Measurements from ENCODE around the gene SLFNL1. TPM values are rescaled to one million over a fixed set of nuclear protein-coding genes. Genes with fewer than 3 reads are reported as not detected.

Gene SLFNL1
- total RNA-seq, 1 experiment from 2014 or later: 0.18 TPM

DNA sequence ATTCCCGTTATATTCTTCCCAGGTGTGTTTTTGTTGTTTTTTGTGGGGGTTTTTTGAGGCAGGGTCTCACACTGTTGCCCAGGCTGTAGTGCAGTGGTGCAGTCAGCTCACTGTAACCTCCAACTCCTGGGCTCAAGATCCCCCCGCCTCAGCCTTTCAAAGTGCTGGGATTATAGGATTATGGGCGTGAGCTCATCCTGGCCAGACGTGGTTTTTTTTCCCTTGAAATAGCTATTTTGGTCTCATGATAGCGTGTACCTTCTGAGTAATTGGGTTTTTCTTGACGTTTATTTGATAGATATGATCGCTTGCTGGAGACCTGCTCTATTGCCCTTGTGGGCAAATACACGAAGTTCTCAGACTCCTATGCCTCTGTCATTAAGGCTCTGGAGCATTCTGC is 24.4 kb downstream of the SLFNL1 start:
- Histone ChIP-seq H3K4me1 (no peaks in the 10 kb centered on the region), H3K27me3 (replicated peaks; ENCODE audit: control insufficient read depth, insufficient read depth, low read length) (no peaks in the 10 kb centered on the region), H3K36me3 (ENCODE audit: control insufficient read depth, insufficient read depth, low read length) (no peaks in the 10 kb centered on the region), H3K4me3 (ENCODE audit: low read depth, low read length) (no peak overlapping the region), H3K9me3 (no peaks in the 10 kb centered on the region)
- Mint-ChIP-seq H3K4me1 (ENCODE audit: low read depth, unreplicated experiment) (no peaks in the 10 kb centered on the region), H3K27me3 (ENCODE audit: insufficient read depth, unreplicated experiment) (no peaks in the 10 kb centered on the region), H3K4me3 (ENCODE audit: unreplicated experiment) (no peak overlapping the region), H3K27ac (ENCODE audit: unreplicated experiment) (no peak overlapping the region), H3K36me3 (ENCODE audit: insufficient read depth, unreplicated experiment) (peaks cover 100% of the 10 kb centered on the region), H3K9me3 (ENCODE audit: unreplicated experiment) (no peaks in the 10 kb centered on the region)
- intact Hi-C loops (cut with micrococcal nuclease; ENCODE audit: unreplicated experiment): no loop called here
- no peak for TF ChIP-seq CTCF (IDR thresholded peaks at IDR 0.05; ENCODE audit: insufficient read depth in 1 of 2, low read depth in 1 of 2, low read length in 1 of 2, severe bottlenecking in 1 of 2, unreplicated experiment in 1 of 2)
- POLR2A ChIA-PET: no interaction called here
- DNase-seq: no peak
- CTCF ChIA-PET: no interaction called here
- no TSS peak for BruUV-seq (replicated peaks)

GRCh38 chr1:40989066-40989465 is 32.5 kb downstream of the SLFNL1 start:
- no peaks in the 10 kb centered on the region; the same call in 1 of the 2 replicates for H3K36me3 ChIP-seq (ENCODE audit: control insufficient read depth, insufficient read depth, low read length)
- Mint-ChIP-seq H3K4me1 (ENCODE audit: low read depth, unreplicated experiment) (peaks cover 7% of the 10 kb centered on the region), H3K36me3 (ENCODE audit: insufficient read depth, unreplicated experiment) (peaks cover 93% of the 10 kb centered on the region), H3K27me3 (ENCODE audit: insufficient read depth, unreplicated experiment) (no peaks in the 10 kb centered on the region), H3K27ac (ENCODE audit: unreplicated experiment) (no peak overlapping the region), H3K9me3 (ENCODE audit: unreplicated experiment) (no peaks in the 10 kb centered on the region), H3K4me3 (ENCODE audit: unreplicated experiment) (no peak overlapping the region)
- peaks cover 33% of the 10 kb centered on the region for H3K4me1 ChIP-seq
- intact Hi-C loops (cut with micrococcal nuclease; ENCODE audit: unreplicated experiment): no loop called here
- no peak for DNase-seq
- POLR2A ChIA-PET: no interaction called here
- no peaks in the 10 kb centered on the region for H3K27me3 ChIP-seq (replicated peaks; ENCODE audit: control insufficient read depth, insufficient read depth, low read length)
- no peaks in the 10 kb centered on the region for H3K9me3 ChIP-seq
- no peak for TF ChIP-seq CTCF (IDR thresholded peaks at IDR 0.05; ENCODE audit: insufficient read depth in 1 of 2, low read depth in 1 of 2, low read length in 1 of 2, severe bottlenecking in 1 of 2, unreplicated experiment in 1 of 2)
- BruUV-seq (replicated peaks): no TSS peak
- no peak overlapping the region for H3K4me3 ChIP-seq (ENCODE audit: low read depth, low read length)
- CTCF ChIA-PET: no interaction called here

GRCh38 chr1:40988280-40988679 is 33.2 kb downstream of the SLFNL1 start:
- peaks cover 33% of the 10 kb centered on the region for H3K4me1 ChIP-seq
- Mint-ChIP-seq H3K4me3 (ENCODE audit: unreplicated experiment) (no peak overlapping the region), H3K9me3 (ENCODE audit: unreplicated experiment) (no peaks in the 10 kb centered on the region), H3K4me1 (ENCODE audit: low read depth, unreplicated experiment) (peaks cover 7% of the 10 kb centered on the region), H3K36me3 (ENCODE audit: insufficient read depth, unreplicated experiment) (peaks cover 93% of the 10 kb centered on the region), H3K27ac (ENCODE audit: unreplicated experiment) (peak overlapping the region; percentile 73), H3K27me3 (ENCODE audit: insufficient read depth, unreplicated experiment) (no peaks in the 10 kb centered on the region)
- TF ChIP-seq CTCF (IDR thresholded peaks at IDR 0.05; ENCODE audit: insufficient read depth in 1 of 2, low read depth in 1 of 2, low read length in 1 of 2, severe bottlenecking in 1 of 2, unreplicated experiment in 1 of 2): no peak
- no TSS peak for BruUV-seq (replicated peaks)
- intact Hi-C loops (cut with micrococcal nuclease; ENCODE audit: unreplicated experiment): no loop called here
- no peaks in the 10 kb centered on the region; the same call in 1 of the 2 replicates for H3K36me3 ChIP-seq (ENCODE audit: control insufficient read depth, insufficient read depth, low read length)
- H3K9me3 ChIP-seq: no peaks in the 10 kb centered on the region
- no peaks in the 10 kb centered on the region for H3K27me3 ChIP-seq (replicated peaks; ENCODE audit: control insufficient read depth, insufficient read depth, low read length)
- H3K4me3 ChIP-seq (ENCODE audit: low read depth, low read length): no peak overlapping the region
- POLR2A ChIA-PET: no interaction called here
- no peak for DNase-seq
- CTCF ChIA-PET: no interaction called here

All from Caco-2 (cell line).